ENCODE data around the gene ZBTB21.

DNA sequence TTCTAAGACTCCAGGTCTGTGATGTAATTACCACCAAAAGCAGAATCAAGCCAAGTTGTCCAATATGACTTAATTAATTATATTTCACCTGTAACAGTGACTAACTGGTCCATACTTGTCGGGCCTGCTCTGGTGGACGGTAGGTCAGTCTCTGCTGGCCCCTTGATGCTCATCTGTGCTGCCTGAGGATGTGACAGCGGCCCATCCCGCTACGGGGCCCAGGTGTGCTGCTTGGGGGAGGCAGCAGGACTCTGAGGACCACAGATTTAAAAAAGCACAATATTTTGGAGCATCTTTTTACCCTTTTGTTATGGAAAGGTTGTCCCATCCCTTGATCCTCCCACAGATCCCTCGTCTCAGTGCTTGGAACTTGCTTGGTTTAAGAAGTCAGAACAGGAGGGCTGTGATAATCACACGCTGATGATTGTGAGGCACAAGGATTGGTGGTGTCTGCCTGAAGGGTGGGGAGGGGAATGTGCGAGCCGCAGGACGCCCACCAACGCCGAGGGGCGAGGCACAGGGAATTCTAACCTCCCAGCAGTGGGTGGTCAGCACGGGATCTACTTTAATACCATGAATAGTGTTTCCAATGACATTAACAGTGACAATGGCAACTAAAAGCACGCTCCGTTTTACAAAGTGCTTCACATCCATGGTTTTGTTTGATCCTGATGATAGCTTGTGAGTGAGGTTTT lies 33.2 kb upstream of the ZBTB21 start:
- TF ChIP-seq, protein P1, sequence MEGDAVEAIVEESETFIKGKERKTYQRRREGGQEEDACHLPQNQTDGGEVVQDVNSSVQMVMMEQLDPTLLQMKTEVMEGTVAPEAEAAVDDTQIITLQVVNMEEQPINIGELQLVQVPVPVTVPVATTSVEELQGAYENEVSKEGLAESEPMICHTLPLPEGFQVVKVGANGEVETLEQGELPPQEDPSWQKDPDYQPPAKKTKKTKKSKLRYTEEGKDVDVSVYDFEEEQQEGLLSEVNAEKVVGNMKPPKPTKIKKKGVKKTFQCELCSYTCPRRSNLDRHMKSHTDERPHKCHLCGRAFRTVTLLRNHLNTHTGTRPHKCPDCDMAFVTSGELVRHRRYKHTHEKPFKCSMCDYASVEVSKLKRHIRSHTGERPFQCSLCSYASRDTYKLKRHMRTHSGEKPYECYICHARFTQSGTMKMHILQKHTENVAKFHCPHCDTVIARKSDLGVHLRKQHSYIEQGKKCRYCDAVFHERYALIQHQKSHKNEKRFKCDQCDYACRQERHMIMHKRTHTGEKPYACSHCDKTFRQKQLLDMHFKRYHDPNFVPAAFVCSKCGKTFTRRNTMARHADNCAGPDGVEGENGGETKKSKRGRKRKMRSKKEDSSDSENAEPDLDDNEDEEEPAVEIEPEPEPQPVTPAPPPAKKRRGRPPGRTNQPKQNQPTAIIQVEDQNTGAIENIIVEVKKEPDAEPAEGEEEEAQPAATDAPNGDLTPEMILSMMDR (IDR thresholded peaks at IDR 0.05), result no peak
- no peak for TF ChIP-seq POLR2A (IDR thresholded peaks at IDR 0.05)

Data from adrenal gland (tissue), 5 donors.